H4 (cell line): ENCODE data around the gene TSPAN18. TPM values are rescaled to one million over a fixed set of nuclear protein-coding genes. Genes with fewer than 3 reads are reported as not detected.

Experiments
- DNase-seq: peaks from one replicate; pipeline ENCODE4 v3.0.0-alpha.2; 2015; ENCODE audit warnings: low spot score
- total RNA-seq: library from RNA; depleted of rRNA; stranded (reverse); fragments of >200 nt; shearing (Covaris generic); gene quantifications from 2 replicates; pipeline ENCODE4 v1.2.3, GENCODE V29; 2014

Gene TSPAN18
- total RNA-seq, 1 experiment from 2014 or later = 0.83 TPM

GRCh38 chr11:44916331-44916730 lies 189.6 kb downstream of the TSPAN18 start:
- no peak for DNase-seq

- no peak for DNase-seq
Observed at GRCh38 chr11:44916801-44917385, 190.1 kb downstream of the TSPAN18 start.

GRCh38 chr11:44917741-44918140 lies 191.0 kb downstream of the TSPAN18 start:
- no peak for DNase-seq

GRCh38 chr11:44920451-44920850 lies 193.7 kb downstream of the TSPAN18 start:
- no peak for DNase-seq

GRCh38 chr11:44923115-44923514 lies 196.4 kb downstream of the TSPAN18 start:
- DNase-seq = no peak

- DNase-seq = no peak
Observed at GRCh38 chr11:44923806-44924205, 197.0 kb downstream of the TSPAN18 start.

- DNase-seq = no peak
Observed at GRCh38 chr11:44926036-44926435, 199.3 kb downstream of the TSPAN18 start.

GRCh38 chr11:44927174-44927661 lies 200.5 kb downstream of the TSPAN18 start:
- peak; percentile 77 for DNase-seq

- no peak for DNase-seq
Observed at GRCh38 chr11:44928144-44928543, 201.4 kb downstream of the TSPAN18 start.

- DNase-seq = no peak
Observed at GRCh38 chr11:44928816-44929215, 202.1 kb downstream of the TSPAN18 start.

- DNase-seq = no peak
Observed at GRCh38 chr11:44930588-44931302, 204.0 kb downstream of the TSPAN18 start.

GRCh38 chr11:44931466-44931865 lies 204.7 kb downstream of the TSPAN18 start:
- no peak for DNase-seq

- no peak for DNase-seq
Observed at GRCh38 chr11:44934110-44934509, 207.3 kb downstream of the TSPAN18 start.

GRCh38 chr11:44934735-44935250 lies 208.0 kb downstream of the TSPAN18 start:
- no peak for DNase-seq

GRCh38 chr11:44936525-44936924 lies 209.8 kb downstream of the TSPAN18 start:
- peak; percentile 72 for DNase-seq

- no peak for DNase-seq
Observed at GRCh38 chr11:44936951-44937543, 210.3 kb downstream of the TSPAN18 start.

GRCh38 chr11:44938066-44938691 lies 211.4 kb downstream of the TSPAN18 start:
- no peak for DNase-seq

GRCh38 chr11:44939673-44940395 lies 213.1 kb downstream of the TSPAN18 start:
- peak; percentile 32 for DNase-seq

- DNase-seq = no peak
Observed at GRCh38 chr11:44940404-44940803, 213.6 kb downstream of the TSPAN18 start.

GRCh38 chr11:44940835-44941234 lies 214.1 kb downstream of the TSPAN18 start:
- no peak for DNase-seq

- DNase-seq = no peak
Observed at GRCh38 chr11:44941259-44942021, 214.7 kb downstream of the TSPAN18 start.
